Smooth muscle cell of the brain vasculature (primary cell): ENCODE results near the gene ZNF292.
"Not testable (repeated sequence)": the region's sequence is repeated elsewhere in the genome, so short reads cannot be mapped to it uniquely, and the experiment has no call there.

Experiments
- DNase-seq: peaks from one replicate; pipeline ENCODE4 v3.0.0-alpha.2; 2012; ENCODE audit warnings: low read depth, low spot score

ZNF292 gene

DNA sequence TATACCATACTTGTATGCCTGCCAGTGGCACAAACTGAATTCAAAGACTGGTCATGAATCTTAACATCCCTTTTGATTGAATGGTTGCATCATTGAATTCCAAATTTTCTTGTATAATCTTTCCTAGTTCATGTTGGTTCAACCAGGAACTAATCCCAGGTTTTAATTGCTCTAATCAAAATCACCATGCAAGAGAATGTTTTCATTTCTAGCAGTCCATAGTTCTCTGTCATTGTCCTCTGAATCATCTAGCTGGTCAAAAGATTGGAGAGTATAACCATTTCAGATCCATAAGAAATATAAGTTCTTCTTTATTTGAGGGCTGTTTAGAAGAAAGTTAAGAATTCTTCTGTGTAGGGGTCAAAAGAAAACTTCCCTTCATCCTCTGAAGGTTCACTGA is 57.2 kb downstream of the ZNF292 start:
- no peak for DNase-seq

DNA sequence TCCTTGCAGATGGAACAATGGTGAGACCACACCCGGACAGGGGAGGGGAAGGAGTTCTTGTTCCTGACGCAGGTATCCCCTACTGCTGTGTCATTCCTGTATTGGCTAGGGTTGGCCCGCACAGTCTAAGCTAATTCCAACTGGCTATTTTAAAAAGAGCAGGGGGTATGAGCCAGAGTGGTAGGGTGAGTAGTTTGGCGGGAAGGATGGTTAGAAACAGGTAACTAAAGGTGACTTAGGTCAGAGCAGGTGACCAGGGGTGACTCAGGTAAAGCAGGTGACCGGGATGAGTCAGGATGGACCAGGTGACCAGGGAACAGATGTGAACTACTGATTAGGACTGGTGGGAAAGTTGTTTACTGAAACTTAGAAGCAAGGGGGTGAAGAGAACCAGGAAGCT is 58.0 kb downstream of the ZNF292 start:
- DNase-seq = no peak

- no peak for DNase-seq
These were observed 59.5 kb downstream of the ZNF292 start for GRCh38 chr6:87214831-87215230.

DNA sequence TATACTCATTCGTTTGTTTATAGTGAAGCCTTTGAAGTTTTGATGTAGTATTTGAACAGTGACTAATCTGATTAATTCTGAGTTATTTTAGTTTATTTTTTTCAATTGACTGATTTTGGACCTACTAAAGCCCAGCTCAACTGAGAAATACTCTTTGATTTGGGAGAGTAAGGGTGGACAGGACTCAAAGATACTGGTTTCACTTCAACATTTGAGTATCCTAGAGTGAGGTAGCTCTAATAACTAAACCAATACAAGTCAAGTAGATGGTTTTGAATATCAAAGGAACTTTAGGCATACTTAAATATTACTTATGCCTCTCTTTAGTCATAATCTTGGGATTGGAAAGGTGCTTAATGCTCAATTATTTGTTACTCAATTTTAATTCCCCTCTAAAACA is 65.6 kb downstream of the ZNF292 start:
- DNase-seq = no peak

GRCh38 chr6:87222676-87223075 is 67.3 kb downstream of the ZNF292 start:
- DNase-seq = no peak

- DNase-seq = no peak
These were observed 69.6 kb downstream of the ZNF292 start for GRCh38 chr6:87224971-87225370.

DNA sequence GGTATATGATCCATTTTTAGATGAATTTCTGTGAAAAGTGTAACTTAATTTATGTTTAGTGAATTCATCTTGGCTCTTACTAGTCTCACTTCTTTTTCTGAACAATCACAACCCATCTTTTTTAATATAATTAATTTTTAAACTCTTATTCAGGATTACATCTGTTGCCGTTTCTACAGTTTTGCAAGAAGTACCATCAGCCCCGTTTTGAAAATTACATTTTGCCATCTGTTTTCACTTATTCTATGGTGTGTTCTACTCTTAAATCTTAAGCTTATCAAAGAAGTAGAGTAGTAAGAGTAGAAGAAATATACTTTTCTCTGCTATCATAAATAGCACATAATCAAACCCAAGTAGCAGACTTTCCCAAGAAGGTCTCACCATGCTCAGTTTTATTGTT is 70.1 kb downstream of the ZNF292 start:
- no peak for DNase-seq

DNA sequence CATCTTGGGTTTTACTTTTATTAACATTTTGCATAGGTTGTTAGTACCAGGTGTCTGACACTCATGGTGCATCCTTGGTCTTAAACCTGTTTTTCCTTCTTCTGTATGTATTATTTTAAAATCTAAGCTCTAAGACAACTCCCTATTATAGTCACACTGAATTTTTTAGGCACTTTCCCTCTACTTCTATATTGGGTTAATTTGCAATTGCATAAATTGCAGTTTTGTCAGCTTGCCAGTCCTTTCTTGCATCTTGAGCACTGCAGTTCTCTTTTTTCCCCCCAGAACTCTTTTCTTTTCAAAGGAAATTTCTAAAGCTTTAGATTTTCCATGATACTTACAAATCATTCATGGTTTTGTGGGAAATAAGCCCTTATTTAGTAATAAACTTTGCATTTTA is 70.6 kb downstream of the ZNF292 start:
- no peak for DNase-seq

GRCh38 chr6:87230801-87231200 is 75.4 kb downstream of the ZNF292 start:
- no peak for DNase-seq

GRCh38 chr6:87237804-87238203 is 82.4 kb downstream of the ZNF292 start:
- DNase-seq = no peak

DNA sequence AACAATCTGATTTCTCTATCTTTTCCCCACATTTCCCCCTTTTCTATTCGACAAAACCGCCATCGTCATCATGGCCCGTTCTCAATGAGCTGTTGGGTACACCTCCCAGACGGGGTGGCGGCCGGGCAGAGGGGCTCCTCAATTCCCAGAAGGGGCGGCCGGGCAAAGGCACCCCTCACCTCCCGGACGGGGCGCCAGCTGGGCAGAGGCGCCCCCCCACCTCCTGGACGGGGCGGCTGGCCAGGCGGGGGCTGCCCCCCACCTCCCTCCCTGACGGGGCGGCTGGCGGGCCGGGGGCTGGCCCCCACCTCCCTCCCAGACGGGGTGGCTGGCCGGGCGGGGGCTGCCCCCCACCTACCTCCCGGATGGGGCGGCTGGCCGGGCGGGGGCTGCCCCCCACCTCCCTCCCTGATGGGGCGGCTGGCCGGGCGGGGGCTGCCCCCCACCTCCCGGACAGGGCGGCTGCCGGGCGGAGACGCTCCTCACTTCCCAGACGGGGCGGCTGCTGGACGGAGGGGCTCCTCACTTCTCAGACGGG is 83.8 kb downstream of the ZNF292 start:
- DNase-seq = not testable (repeated sequence)

DNA sequence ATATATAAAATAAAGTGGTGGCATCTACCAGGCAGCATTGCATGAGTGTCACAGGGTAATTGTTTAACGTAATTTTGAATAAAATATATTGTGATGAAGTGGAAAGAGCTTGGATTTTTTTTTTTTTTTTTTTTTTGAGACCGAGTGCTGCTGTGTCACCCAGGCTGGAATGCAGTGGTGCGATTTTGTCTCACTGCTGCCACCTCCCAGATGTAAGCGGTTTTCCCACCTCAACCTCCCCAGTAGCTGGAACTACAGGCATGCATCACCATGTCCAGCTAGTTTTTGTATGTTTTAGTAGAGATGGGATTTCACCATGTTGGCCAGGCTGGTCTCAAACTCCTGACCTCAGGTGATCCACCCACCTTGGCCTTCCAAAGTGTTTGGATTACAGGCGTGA is 85.9 kb downstream of the ZNF292 start:
- DNase-seq = no peak

DNA sequence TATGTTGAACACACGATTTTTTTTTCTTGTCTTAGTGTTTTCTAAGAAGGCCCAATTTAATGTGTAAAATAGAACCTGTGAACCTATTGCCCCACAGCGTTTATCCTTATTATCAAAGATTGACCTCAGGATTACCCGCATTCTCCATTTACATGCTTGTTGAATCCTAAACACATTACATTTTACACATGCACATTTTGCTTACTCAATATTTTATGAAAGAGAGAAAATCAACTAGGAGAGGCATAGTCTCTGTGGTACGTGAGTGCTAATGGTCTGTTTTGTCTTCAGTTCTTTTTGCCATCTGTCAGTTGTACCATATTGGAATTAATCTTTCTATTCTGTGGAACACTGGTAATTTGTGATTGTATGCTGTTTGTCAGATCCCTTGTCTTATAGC is 86.9 kb downstream of the ZNF292 start:
- no peak for DNase-seq

GRCh38 chr6:87243812-87244211 is 88.4 kb downstream of the ZNF292 start:
- no peak for DNase-seq

- no peak for DNase-seq
These were observed 89.0 kb downstream of the ZNF292 start for GRCh38 chr6:87244380-87244779.

- DNase-seq = no peak
These were observed 94.7 kb downstream of the ZNF292 start for GRCh38 chr6:87250019-87250418.

DNA sequence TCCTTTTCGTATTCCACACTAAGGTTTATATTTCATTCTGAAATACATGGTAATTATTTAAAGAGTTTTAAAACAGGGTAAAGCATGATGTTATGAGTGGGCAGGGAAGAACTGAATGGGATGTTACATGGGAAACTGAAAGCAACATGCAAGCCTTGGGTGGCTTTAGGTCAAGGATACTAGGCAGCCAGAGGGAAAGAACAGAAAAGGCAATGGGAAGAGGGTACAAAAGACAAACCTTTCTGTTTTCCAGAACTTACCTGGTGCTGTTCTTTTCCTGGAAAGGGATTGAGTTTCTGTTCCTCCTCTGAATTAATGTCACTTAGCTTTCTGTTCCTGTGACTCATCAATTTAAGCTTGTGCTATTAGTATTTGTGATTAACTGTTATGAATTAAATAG is 95.9 kb downstream of the ZNF292 start:
- DNase-seq = no peak

DNA sequence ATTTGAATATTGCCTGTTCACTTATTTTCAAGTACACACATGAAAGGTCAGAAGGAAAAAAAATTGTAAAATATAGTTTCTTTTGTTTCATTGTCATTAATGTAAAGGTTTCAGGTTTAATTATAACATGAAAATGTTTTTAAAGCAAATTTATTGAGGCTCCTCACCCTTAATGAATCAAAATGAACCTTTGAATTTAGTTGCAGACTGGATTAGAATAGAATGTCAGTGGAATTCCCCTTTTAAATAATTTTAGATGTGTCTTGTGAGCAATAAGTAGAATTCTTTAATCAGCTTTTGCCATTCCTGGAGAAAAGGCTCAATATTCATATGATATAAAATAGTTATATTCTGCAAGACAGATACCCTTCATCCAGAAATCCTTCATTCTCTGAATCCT is 96.4 kb downstream of the ZNF292 start:
- no peak for DNase-seq

GRCh38 chr6:87257046-87257445 is 101.7 kb downstream of the ZNF292 start:
- DNase-seq = no peak

GRCh38 chr6:87257565-87257964 is 102.2 kb downstream of the ZNF292 start:
- DNase-seq = no peak

DNA sequence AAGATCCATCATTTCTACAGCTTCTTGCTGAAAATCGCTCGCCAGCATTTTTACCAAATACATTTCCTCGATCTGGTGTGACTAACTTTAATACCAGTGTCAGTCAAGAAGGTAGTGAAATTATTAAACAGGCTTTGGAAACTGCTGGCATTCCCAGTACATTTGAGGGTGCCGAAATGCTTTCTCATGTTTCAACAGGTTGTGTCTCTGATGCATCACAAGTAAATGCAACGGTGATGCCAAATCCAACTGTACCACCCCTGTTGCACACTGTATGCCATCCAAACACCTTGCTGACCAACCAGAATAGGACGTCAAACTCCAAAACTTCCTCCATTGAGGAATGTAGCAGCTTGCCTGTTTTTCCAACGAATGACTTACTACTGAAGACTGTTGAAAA is 102.6 kb downstream of the ZNF292 start:
- no peak for DNase-seq

GRCh38 chr6:87259791-87260190 is 104.4 kb downstream of the ZNF292 start:
- DNase-seq = no peak

- no peak for DNase-seq
These were observed 106.2 kb downstream of the ZNF292 start for GRCh38 chr6:87261534-87261933.

DNA sequence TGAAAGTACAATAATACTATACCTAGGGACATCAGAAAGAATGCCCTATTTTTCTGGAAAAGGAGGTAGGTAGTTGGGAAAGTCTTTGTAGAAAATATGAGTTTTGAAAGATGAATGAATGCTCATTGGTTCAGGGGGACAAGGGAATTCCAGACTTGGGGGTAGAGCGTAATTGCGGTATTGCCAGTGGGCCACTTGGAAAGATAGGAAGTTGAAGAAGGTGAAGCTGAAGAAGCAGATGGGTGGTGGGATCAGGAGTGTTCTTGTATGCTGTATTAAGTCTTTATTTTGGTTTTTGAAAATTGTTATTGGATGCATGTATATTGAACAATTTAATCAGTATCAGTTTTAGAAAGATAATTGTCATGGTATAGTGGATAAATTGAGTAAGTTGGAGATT is 109.1 kb downstream of the ZNF292 start:
- DNase-seq = no peak
